ENCODE data around the gene RBFOX2. TPM values are rescaled to one million over a fixed set of nuclear protein-coding genes. Genes with fewer than 3 reads are reported as not detected.

RBFOX2 gene
- total and polyA plus RNA-seq, 2 donors from 2014 or later: 17.2 to 68.6 TPM

- TF ChIP-seq CTCF (IDR thresholded peaks at IDR 0.05; ENCODE audit: borderline replicate concordance, extremely low read depth, insufficient read depth): no peak
- Histone ChIP-seq H3K4me3 (ENCODE audit: low read length in 3 of 3) (no peak overlapping the region), H3K4me1 (ENCODE audit: control insufficient read depth in 2 of 3, insufficient read depth in 2 of 3, low read depth in 1 of 3, low read length in 3 of 3) (peaks cover 0 to 2% (median 0%) of the 10 kb centered on the region in 3 donors), H3K27ac (ENCODE audit: low read depth in 2 of 2, low read length in 2 of 2) (no peak overlapping the region), H3K36me3 (ENCODE audit: control insufficient read depth in 2 of 3, insufficient read depth in 3 of 3, low read length in 3 of 3) (no peaks in the 10 kb centered on the region), H3K9me3 (ENCODE audit: control insufficient read depth in 2 of 3, insufficient read depth in 1 of 3, low read length in 3 of 3) (no peaks in the 10 kb centered on the region), H3K9ac (ENCODE audit: low read length in 3 of 3) (no peak overlapping the region), H3K27me3 (ENCODE audit: control insufficient read depth, insufficient read depth, low read length) (no peaks in the 10 kb centered on the region)
- DNase-seq: peak in 1 of 5 donors; percentile 12
- intact Hi-C loops (cut with DNase I): no loop called here
- FAIRE-seq: no peak
Measured at GRCh38 chr22:35866651-35867050, 162.0 kb downstream of the RBFOX2 start.

- TF ChIP-seq CTCF (IDR thresholded peaks at IDR 0.05; ENCODE audit: borderline replicate concordance, extremely low read depth, insufficient read depth): no peak
- no peaks in the 10 kb centered on the region for H3K36me3 ChIP-seq (ENCODE audit: control insufficient read depth in 2 of 3, insufficient read depth in 3 of 3, low read length in 3 of 3)
- no peak overlapping the region for H3K9ac ChIP-seq (ENCODE audit: low read length in 3 of 3)
- intact Hi-C loops (cut with DNase I): no loop called here
- H3K27me3 ChIP-seq (ENCODE audit: control insufficient read depth, insufficient read depth, low read length): no peaks in the 10 kb centered on the region
- FAIRE-seq: no peak
- no peaks in the 10 kb centered on the region for H3K9me3 ChIP-seq (ENCODE audit: control insufficient read depth in 2 of 3, insufficient read depth in 1 of 3, low read length in 3 of 3)
- H3K27ac ChIP-seq (ENCODE audit: low read depth in 2 of 2, low read length in 2 of 2): no peak overlapping the region
- no peak overlapping the region for H3K4me3 ChIP-seq (ENCODE audit: low read length in 3 of 3)
- H3K4me1 ChIP-seq (ENCODE audit: control insufficient read depth in 2 of 3, insufficient read depth in 2 of 3, low read depth in 1 of 3, low read length in 3 of 3): peaks cover 0 to 2% (median 0%) of the 10 kb centered on the region in 3 donors
- no peak for DNase-seq
Measured at GRCh38 chr22:35864545-35865165, 164.0 kb downstream of the RBFOX2 start.

- no peak overlapping the region for H3K4me3 ChIP-seq (ENCODE audit: low read length in 3 of 3)
- H3K4me1 ChIP-seq (ENCODE audit: control insufficient read depth in 2 of 3, insufficient read depth in 2 of 3, low read depth in 1 of 3, low read length in 3 of 3): peaks cover 0 to 2% (median 0%) of the 10 kb centered on the region in 3 donors
- DNase-seq (no peak), FAIRE-seq (no peak)
- no peaks in the 10 kb centered on the region for H3K9me3 ChIP-seq (ENCODE audit: control insufficient read depth in 2 of 3, insufficient read depth in 1 of 3, low read length in 3 of 3)
- no peaks in the 10 kb centered on the region for H3K36me3 ChIP-seq (ENCODE audit: control insufficient read depth in 2 of 3, insufficient read depth in 3 of 3, low read length in 3 of 3)
- no peak overlapping the region for H3K9ac ChIP-seq (ENCODE audit: low read length in 3 of 3)
- no peaks in the 10 kb centered on the region for H3K27me3 ChIP-seq (ENCODE audit: control insufficient read depth, insufficient read depth, low read length)
- intact Hi-C loops (cut with DNase I): no loop called here
- no peak overlapping the region for H3K27ac ChIP-seq (ENCODE audit: low read depth in 2 of 2, low read length in 2 of 2)
- no peak for TF ChIP-seq CTCF (IDR thresholded peaks at IDR 0.05; ENCODE audit: borderline replicate concordance, extremely low read depth, insufficient read depth)
Measured at GRCh38 chr22:35863432-35863831, 165.2 kb downstream of the RBFOX2 start.

GRCh38 chr22:35862697-35863096 is 165.9 kb downstream of the RBFOX2 start:
- intact Hi-C loops (cut with DNase I): no loop called here
- Histone ChIP-seq H3K9ac (ENCODE audit: low read length in 3 of 3) (no peak overlapping the region), H3K4me3 (ENCODE audit: low read length in 3 of 3) (no peak overlapping the region), H3K27ac (ENCODE audit: low read depth in 2 of 2, low read length in 2 of 2) (no peak overlapping the region), H3K9me3 (ENCODE audit: control insufficient read depth in 2 of 3, insufficient read depth in 1 of 3, low read length in 3 of 3) (no peaks in the 10 kb centered on the region), H3K36me3 (ENCODE audit: control insufficient read depth in 2 of 3, insufficient read depth in 3 of 3, low read length in 3 of 3) (no peaks in the 10 kb centered on the region), H3K27me3 (ENCODE audit: control insufficient read depth, insufficient read depth, low read length) (no peaks in the 10 kb centered on the region), H3K4me1 (ENCODE audit: control insufficient read depth in 2 of 3, insufficient read depth in 2 of 3, low read depth in 1 of 3, low read length in 3 of 3) (peaks cover 0 to 2% (median 0%) of the 10 kb centered on the region in 3 donors)
- DNase-seq (no peak), FAIRE-seq (no peak)
- no peak for TF ChIP-seq CTCF (IDR thresholded peaks at IDR 0.05; ENCODE audit: borderline replicate concordance, extremely low read depth, insufficient read depth)
